ENCODE measurements around the gene R3HDML.
A peak's percentile ranks its signal among the peaks of the same experiment; 100 is the strongest.

Gene R3HDML

GRCh38 chr20:44306927-44307326 is 29.9 kb upstream of the R3HDML start:
- no peaks in the 10 kb centered on the region for H3K36me3 Mint-ChIP-seq (ENCODE audit: low read depth)
- no peak overlapping the region for H3K4me3 Mint-ChIP-seq
- no peak for TF ChIP-seq CTCF (IDR thresholded peaks at IDR 0.05)
- no peak for DNase-seq
- peaks cover 12% of the 10 kb centered on the region for H3K4me1 Mint-ChIP-seq
- H3K9me3 Mint-ChIP-seq = no peaks in the 10 kb centered on the region
- H3K27me3 Mint-ChIP-seq (ENCODE audit: low read depth, poor library complexity) = no peaks in the 10 kb centered on the region
- H3K27ac Mint-ChIP-seq = no peak overlapping the region

GRCh38 chr20:44309763-44310663 is 26.8 kb upstream of the R3HDML start:
- Mint-ChIP-seq H3K4me3 (peak overlapping the region; percentile 85), H3K36me3 (ENCODE audit: low read depth) (no peaks in the 10 kb centered on the region), H3K27me3 (ENCODE audit: low read depth, poor library complexity) (peaks cover 21% of the 10 kb centered on the region), H3K27ac (no peak overlapping the region), H3K4me1 (peaks cover 12% of the 10 kb centered on the region), H3K9me3 (no peaks in the 10 kb centered on the region)
- no peak for DNase-seq
- no peak for TF ChIP-seq CTCF (IDR thresholded peaks at IDR 0.05)

- TF ChIP-seq CTCF (IDR thresholded peaks at IDR 0.05) = peak; percentile 91
- Mint-ChIP-seq H3K9me3 (no peaks in the 10 kb centered on the region), H3K36me3 (ENCODE audit: low read depth) (no peaks in the 10 kb centered on the region), H3K4me3 (peak within 1 kb of the TSS; percentile 85), H3K4me1 (peaks cover 12% of the 10 kb centered on the region), H3K27ac (no peak within 1 kb of the TSS), H3K27me3 (ENCODE audit: low read depth, poor library complexity) (peaks cover 21% of the 10 kb centered on the region)
- DNase-seq = peak; percentile 99
Measured at GRCh38 chr20:44310664-44311639, 25.9 kb upstream of the R3HDML start, which contains the start of gene FITM2. Gene FITM2, minus strand, starts transcription at chr20:44311202. Its CDS starts 54 bp downstream, at chr20:44311148.

- no peak for TF ChIP-seq CTCF (IDR thresholded peaks at IDR 0.05)
- H3K9me3 Mint-ChIP-seq = peaks cover 4% of the 10 kb centered on the region
- no peak for DNase-seq
- peaks cover 7% of the 10 kb centered on the region for H3K4me1 Mint-ChIP-seq
- H3K27ac Mint-ChIP-seq = no peak overlapping the region
- no peak overlapping the region for H3K4me3 Mint-ChIP-seq
- H3K27me3 Mint-ChIP-seq (ENCODE audit: low read depth, poor library complexity) = peaks cover 21% of the 10 kb centered on the region
- no peaks in the 10 kb centered on the region for H3K36me3 Mint-ChIP-seq (ENCODE audit: low read depth)
Measured at GRCh38 chr20:44314870-44315269, 22.0 kb upstream of the R3HDML start.

- no peak overlapping the region for H3K4me3 Mint-ChIP-seq
- DNase-seq = no peak
- H3K36me3 Mint-ChIP-seq (ENCODE audit: low read depth) = no peaks in the 10 kb centered on the region
- H3K27ac Mint-ChIP-seq = no peak overlapping the region
- no peaks in the 10 kb centered on the region for H3K27me3 Mint-ChIP-seq (ENCODE audit: low read depth, poor library complexity)
- peaks cover 7% of the 10 kb centered on the region for H3K4me1 Mint-ChIP-seq
- peaks cover 9% of the 10 kb centered on the region for H3K9me3 Mint-ChIP-seq
- no peak for TF ChIP-seq CTCF (IDR thresholded peaks at IDR 0.05)
Measured at GRCh38 chr20:44319839-44320422, 16.9 kb upstream of the R3HDML start.

Data from nephron progenitor cell (in vitro differentiated cells).